Immature natural killer cell (primary cell): ENCODE data around the gene ANKRD10. TPM values are rescaled to one million over a fixed set of nuclear protein-coding genes. Genes with fewer than 3 reads are reported as not detected.
A peak's percentile ranks its signal among the peaks of the same experiment; 100 is the strongest.

ENCODE experiments used
- DNase-seq, 3 donors: peaks; one replicate each; pipeline ENCODE4 v3.0.0; 2022; ENCODE audit warnings: mixed read lengths in 1 of 3
- H3K27ac Mint-ChIP-seq, 6 donors: one replicate each; pipeline ENCODE4 v1.8.0; 2020; ENCODE audit warnings: mixed read lengths in 6 of 6, mild to moderate bottlenecking in 5 of 6, inconsistent platforms in 4 of 6, moderate library complexity in 3 of 6
- H3K27me3 Mint-ChIP-seq, 3 donors: one replicate each; pipeline ENCODE4 v1.8.0; 2020 to 2021; ENCODE audit warnings: low read depth in 3 of 3, mild to moderate bottlenecking in 3 of 3, mixed read lengths in 3 of 3, moderate library complexity in 3 of 3, inconsistent platforms in 1 of 3
- H3K36me3 Mint-ChIP-seq, 3 donors: one replicate each; pipeline ENCODE4 v1.8.0; 2020; ENCODE audit warnings: mixed read lengths in 3 of 3, inconsistent platforms in 2 of 3, mild to moderate bottlenecking in 2 of 3
- H3K4me1 Mint-ChIP-seq, 2 donors: one replicate each; pipeline ENCODE4 v1.8.0; 2020; ENCODE audit warnings: inconsistent platforms in 2 of 2, mild to moderate bottlenecking in 2 of 2, mixed read lengths in 2 of 2, moderate library complexity in 1 of 2
- H3K4me3 Mint-ChIP-seq, 5 donors: one replicate each; pipeline ENCODE4 v1.8.0; 2020; ENCODE audit warnings: mild to moderate bottlenecking in 5 of 5, mixed read lengths in 5 of 5, inconsistent platforms in 3 of 5, moderate library complexity in 3 of 5
- H3K9me3 Mint-ChIP-seq, 6 donors: one replicate each; pipeline ENCODE4 v1.8.0; 2020; ENCODE audit warnings: mild to moderate bottlenecking in 6 of 6, mixed read lengths in 6 of 6, inconsistent platforms in 4 of 6, moderate library complexity in 3 of 6
- polyA plus RNA-seq, 3 donors: library from polyadenylated mRNA; unstranded; fragments of 300-500 nt; fragmentation: Illumina TruSeq; gene quantifications; one replicate each; pipeline ENCODE4 v1.2.3, GENCODE V29; 2021

The ANKRD10 gene
- polyA plus RNA-seq, 3 donors from 2014 or later: 59.5 to 96.9 (median 83.2) TPM

DNA sequence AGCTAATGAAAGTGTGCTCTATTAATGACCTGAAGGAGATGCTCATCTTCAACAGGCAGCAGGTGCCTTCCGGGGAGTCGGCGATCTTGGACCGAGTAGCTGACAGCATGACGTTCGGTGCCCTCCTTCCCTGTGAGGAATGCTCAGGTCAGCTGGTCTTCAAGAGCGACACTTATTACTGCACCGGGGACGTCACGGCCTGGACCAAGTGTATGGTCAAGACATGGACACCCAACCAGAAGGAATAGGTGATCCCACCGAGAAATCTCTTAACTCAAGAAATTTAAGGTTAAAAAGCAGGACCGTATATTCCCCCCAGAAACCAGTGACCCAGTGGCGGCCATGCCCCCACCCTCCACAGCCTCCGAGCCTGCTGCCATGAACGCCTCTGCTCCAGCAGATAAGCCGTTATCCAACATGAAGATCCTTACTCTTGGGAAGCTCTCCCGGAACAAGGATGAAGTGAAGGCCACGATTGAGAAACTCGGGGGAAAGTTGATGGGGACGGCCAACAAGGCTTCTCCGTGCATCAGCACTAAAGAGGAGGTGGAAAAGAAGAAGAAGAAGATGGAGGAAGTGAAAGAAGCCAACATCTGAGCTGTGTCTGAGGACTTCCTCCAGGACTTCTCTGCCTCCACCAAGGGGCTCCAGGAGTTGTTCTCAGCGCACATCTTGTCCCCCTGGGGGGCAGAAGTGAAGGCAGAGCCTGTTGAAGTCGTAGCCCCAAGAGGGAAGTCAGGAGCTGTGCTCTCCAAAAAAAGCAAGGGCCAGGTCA is 22.8 kb upstream of the ANKRD10 start:
- no peak for DNase-seq
- peaks cover 6 to 14% (median 10%) of the 10 kb centered on the region in 3 donors for H3K36me3 Mint-ChIP-seq
- peaks cover 8 to 24% (median 14%) of the 10 kb centered on the region in 6 donors for H3K9me3 Mint-ChIP-seq
- no peak overlapping the region for H3K4me3 Mint-ChIP-seq
- H3K4me1 Mint-ChIP-seq: no peaks in the 10 kb centered on the region
- H3K27me3 Mint-ChIP-seq: peaks cover 2 to 8% (median 8%) of the 10 kb centered on the region in 3 donors
- no peak overlapping the region for H3K27ac Mint-ChIP-seq

DNA sequence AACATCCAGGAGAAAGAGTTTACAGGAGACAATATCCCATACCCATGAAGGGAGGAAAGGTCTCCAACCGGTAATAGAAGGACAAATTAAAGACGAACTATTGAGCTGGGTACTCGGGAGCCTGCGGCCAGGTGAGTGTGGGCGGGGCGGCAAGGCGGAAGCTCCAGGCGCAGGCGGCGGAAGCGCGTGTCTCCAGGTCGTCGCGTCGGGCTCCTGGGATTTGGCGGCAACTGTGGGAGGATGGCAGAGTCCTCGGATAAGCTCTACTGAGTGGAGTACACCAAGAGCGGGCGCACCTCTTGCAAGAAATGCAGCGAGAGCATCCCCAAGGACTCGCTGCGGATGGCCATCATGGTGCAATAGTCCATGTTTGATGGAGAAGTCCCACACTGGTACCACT is 21.6 kb upstream of the ANKRD10 start:
- H3K36me3 Mint-ChIP-seq: peaks cover 6 to 14% (median 10%) of the 10 kb centered on the region in 3 donors
- H3K27me3 Mint-ChIP-seq: peaks cover 2 to 13% (median 5%) of the 10 kb centered on the region in 3 donors
- H3K9me3 Mint-ChIP-seq: peaks cover 8 to 28% (median 17%) of the 10 kb centered on the region in 6 donors
- no peak overlapping the region for H3K27ac Mint-ChIP-seq
- H3K4me1 Mint-ChIP-seq: no peaks in the 10 kb centered on the region
- no peak for DNase-seq
- no peak overlapping the region for H3K4me3 Mint-ChIP-seq

DNA sequence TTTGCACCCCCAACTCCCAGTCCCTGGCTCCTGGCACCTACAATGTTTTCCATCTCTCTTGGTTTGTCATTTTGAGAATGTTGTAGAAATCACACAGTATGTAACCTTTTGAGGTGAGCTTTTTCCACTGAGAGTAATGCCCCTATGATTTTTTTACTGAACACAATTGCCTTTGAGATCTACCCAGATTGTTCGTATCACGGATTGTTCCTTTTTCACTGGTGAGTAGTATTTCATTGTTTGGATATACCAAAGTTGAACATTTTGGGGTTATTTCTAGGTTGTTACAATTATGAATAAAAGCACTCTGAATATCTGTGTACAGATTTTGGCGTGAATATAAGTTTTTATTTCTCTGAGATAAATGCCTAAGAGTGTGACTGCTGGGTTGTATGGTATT is 17.7 kb upstream of the ANKRD10 start:
- Mint-ChIP-seq H3K27me3 (peaks cover 2 to 27% (median 7%) of the 10 kb centered on the region in 3 donors), H3K27ac (no peak overlapping the region), H3K4me3 (no peak overlapping the region)

DNA sequence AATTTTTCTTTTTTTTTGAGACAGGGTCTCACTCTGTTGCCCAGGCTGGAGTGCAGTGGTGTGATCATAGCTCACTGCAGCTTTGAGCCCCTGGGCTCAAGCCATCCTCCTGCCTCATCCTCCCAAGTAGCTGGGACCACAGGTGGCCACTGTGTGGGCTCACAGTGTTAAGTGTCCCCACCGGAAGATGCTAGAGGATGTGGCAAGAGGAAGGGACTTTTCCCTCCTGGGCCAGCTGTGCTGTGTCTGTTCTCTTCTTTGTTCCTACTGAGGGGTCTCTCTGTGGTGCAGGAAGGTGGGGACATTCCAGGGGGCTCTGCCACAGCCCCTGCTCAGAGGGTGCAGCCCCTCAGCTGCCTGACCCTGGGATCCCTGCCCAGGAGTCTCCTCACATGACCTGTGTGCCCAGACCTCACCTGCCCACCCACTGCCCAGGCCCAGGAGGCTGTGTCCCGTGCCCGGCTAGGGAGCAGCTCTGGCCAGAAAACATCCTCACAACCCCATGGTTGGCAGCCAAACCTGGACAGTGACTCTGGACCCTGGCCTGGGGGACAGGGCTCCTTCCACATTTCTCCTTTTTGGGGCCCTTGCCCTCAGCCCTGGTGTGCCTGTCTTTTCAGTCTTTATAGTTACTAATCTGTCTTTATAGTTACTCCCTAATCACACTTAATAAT is 14.4 kb upstream of the ANKRD10 start:
- H3K9me3 Mint-ChIP-seq: peaks cover 8 to 25% (median 15%) of the 10 kb centered on the region in 6 donors
- peaks cover 5 to 44% (median 10%) of the 10 kb centered on the region in 3 donors for H3K27me3 Mint-ChIP-seq
- no peak overlapping the region for H3K4me3 Mint-ChIP-seq
- H3K4me1 Mint-ChIP-seq: no peaks in the 10 kb centered on the region
- H3K36me3 Mint-ChIP-seq: peaks cover 0 to 13% (median 10%) of the 10 kb centered on the region in 3 donors
- DNase-seq: no peak
- H3K27ac Mint-ChIP-seq: no peak overlapping the region

More for the DNA sequence above, 17.7 kb upstream of the ANKRD10 start:
- Mint-ChIP-seq H3K36me3 (peaks cover 6 to 14% (median 13%) of the 10 kb centered on the region in 3 donors), H3K9me3 (peaks cover 8 to 31% (median 18%) of the 10 kb centered on the region in 6 donors), H3K4me1 (no peaks in the 10 kb centered on the region)
- no peak for DNase-seq

DNA sequence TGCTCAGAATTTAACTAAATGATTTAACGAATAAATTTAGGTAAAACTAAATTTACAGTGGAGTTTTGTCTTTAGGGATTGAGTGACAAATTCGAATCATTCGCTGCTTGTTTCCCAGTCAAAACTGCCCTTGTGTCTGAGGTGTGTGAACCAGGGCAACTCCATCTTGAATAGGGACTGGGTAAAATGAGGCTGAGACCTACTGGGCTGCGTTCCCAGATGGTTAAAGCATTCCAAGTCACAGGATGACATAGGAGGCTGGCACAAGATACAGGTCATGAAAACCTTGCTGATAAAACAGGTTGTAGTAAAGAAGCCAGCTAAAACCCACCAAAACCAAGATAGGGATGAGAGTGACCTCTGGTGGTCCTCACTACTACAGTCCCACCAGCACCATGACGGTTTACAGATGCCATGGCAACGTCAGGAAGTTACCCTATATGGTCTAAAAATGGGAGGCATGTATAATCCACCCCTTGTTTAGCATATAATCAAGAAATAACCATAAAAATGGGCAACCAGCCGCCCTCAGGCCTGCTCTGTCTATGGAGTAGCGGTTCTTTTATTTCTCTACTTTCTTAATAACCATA is 10.2 kb upstream of the ANKRD10 start:
- Mint-ChIP-seq H3K4me3 (no peak overlapping the region), H3K4me1 (no peaks in the 10 kb centered on the region), H3K36me3 (no peaks in the 10 kb centered on the region), H3K27ac (no peak overlapping the region), H3K9me3 (no peaks in the 10 kb centered on the region), H3K27me3 (peaks cover 6 to 39% (median 10%) of the 10 kb centered on the region in 3 donors)
- DNase-seq: peak; percentile 11 to 24 (median 22)

DNA sequence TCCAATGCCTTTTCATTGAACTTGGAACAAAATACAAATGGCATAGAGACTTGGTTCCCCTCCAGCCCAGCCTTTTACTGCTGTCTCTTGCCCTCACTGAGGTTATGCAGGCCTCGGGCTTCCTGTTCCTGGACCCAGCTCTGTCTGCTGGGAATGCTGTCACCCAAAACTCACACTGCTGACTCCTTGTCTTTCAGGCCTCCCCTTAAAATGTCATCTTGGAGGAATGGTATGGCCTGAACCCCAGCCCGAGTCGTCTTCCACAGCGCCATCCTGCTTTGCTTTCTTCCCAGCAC is 9.7 kb upstream of the ANKRD10 start:
- no peak overlapping the region for H3K27ac Mint-ChIP-seq
- H3K9me3 Mint-ChIP-seq: no peaks in the 10 kb centered on the region
- peaks cover 6 to 38% (median 10%) of the 10 kb centered on the region in 3 donors for H3K27me3 Mint-ChIP-seq
- no peak for DNase-seq
- no peaks in the 10 kb centered on the region for H3K4me1 Mint-ChIP-seq
- H3K4me3 Mint-ChIP-seq: no peak overlapping the region
- no peaks in the 10 kb centered on the region for H3K36me3 Mint-ChIP-seq

DNA sequence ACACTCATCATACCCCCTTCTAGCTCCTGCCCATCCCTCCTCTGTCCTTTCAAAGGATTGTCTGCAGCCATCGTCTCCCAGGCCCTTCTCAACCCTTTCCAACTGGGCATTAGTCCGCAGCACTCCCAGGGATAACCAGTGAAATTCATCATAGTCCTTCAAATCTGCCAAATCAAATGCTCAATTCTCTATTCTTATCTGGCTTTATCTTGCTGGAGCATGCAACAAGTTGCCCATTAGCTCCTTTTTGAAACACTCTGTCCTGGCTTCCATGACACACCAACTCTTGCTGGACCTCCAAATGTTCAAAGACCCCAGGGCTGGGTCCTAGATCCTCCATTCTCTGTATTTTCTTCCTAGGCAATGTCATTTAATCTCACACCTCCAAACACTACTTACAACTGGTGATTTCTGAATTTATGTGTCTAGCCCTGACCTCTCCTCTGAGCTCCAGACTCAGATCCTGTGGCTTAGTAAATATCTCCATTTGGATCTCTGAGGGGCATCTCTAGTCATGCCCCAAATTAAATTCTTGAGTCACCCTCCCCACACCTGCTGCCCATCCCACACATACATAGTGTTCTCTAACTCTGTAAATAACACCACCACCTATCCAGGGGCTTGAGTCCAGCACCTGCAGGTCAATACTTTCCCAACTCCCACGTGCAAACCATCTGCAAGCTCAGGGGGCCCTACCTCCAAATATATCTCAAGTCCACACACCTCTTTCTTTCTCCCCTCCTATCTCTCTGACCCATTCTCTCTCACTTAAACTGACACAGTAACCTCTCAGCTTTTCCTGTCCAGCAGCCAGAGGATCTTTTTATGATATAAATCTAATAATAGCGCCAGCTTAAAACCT is 9.1 kb upstream of the ANKRD10 start:
- Mint-ChIP-seq H3K27ac (no peak overlapping the region), H3K4me1 (no peaks in the 10 kb centered on the region), H3K4me3 (no peak overlapping the region), H3K36me3 (no peaks in the 10 kb centered on the region), H3K27me3 (peaks cover 6 to 35% (median 12%) of the 10 kb centered on the region in 3 donors), H3K9me3 (no peaks in the 10 kb centered on the region)
- no peak for DNase-seq

DNA sequence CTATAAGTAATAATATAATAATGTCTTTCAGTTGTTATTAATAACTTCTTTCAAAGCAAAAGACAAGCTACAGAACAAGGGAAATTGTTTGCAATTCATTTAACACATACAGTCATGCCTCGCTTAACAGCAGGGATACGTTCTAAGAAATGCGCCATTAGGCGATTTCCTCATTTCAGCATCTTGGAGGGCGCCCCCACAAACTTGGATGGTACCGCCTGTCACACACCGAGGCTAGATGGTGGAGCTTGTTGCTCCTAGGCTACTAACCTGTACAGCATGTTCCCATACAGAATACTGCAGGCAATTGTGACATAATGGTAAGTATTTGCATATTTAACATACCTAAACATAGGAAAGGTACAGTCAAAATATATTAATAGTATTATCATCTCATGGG is 8.2 kb upstream of the ANKRD10 start:
- Mint-ChIP-seq H3K36me3 (no peaks in the 10 kb centered on the region), H3K27ac (no peak overlapping the region), H3K9me3 (no peaks in the 10 kb centered on the region), H3K27me3 (peaks cover 6 to 31% (median 12%) of the 10 kb centered on the region in 3 donors), H3K4me1 (no peaks in the 10 kb centered on the region), H3K4me3 (no peak overlapping the region)
- DNase-seq: no peak

DNA sequence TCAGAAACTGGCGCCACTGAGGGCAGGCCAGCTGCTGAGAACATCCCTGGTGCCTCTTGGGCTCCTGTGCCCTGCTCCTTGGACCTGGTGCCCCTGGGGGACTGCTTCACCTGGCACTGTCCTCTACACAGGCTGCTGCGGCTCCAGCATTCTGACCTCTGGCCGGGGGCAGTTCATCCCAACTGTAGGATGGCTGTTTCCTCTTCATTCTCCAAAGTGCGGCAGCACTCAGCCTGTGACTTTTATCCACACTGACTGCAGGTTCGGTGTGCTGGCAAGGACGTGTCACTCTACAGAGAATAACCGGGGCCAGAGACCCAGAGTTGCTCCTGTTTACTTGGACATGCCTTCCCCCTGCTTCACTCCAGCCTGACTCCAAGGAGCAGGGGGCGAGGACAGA is 7.6 kb upstream of the ANKRD10 start:
- Mint-ChIP-seq H3K4me3 (no peak overlapping the region), H3K27me3 (peaks cover 6 to 28% (median 11%) of the 10 kb centered on the region in 3 donors), H3K9me3 (no peaks in the 10 kb centered on the region), H3K4me1 (no peaks in the 10 kb centered on the region), H3K36me3 (no peaks in the 10 kb centered on the region), H3K27ac (no peak overlapping the region)
- DNase-seq: no peak

DNA sequence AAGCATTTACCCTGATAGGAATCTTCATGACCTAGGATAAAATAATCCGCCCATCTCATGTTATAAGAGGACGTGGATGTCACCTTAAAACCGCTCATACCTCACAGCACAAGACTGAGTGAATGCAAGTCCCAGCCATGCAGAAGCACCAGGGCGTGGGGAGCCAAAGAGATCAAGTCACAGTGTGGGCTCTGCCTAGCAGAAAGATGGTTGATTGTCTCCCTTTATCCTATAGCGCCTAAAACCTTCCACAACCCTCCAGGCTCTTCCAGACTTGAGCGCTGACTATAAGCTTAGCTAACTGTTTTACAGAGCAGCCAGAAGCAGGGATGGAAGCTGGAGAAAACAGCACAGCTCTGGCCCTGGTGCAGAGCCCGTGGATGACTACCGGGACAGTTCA is 6.8 kb upstream of the ANKRD10 start:
- Mint-ChIP-seq H3K27me3 (peaks cover 6 to 21% (median 7%) of the 10 kb centered on the region in 3 donors), H3K4me1 (no peaks in the 10 kb centered on the region), H3K4me3 (no peak overlapping the region), H3K27ac (no peak overlapping the region), H3K9me3 (no peaks in the 10 kb centered on the region), H3K36me3 (no peaks in the 10 kb centered on the region)
- no peak for DNase-seq

DNA sequence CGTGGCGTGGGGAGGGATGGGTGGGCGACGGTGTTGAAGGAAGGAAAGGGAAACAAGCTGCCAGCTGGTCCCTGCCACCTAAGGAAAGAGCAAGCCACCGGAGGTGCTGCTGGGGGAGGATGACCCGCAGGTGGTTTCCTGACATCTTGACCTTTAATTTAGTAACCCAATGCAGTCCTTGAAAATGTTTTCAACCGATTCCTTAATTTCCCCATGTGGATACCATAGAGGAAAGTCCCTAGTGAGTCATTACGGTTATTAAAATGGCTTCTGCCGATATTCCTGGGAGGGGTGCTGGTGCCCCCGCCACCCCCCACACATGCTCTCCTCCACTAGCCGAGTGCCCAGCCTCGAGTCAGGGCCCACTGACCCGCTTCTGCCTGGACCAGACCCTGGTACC is 6.3 kb upstream of the ANKRD10 start:
- H3K4me3 Mint-ChIP-seq: no peak overlapping the region
- DNase-seq: no peak
- H3K27ac Mint-ChIP-seq: no peak overlapping the region
- H3K4me1 Mint-ChIP-seq: peaks cover under 1 to 4% of the 10 kb centered on the region in 2 donors
- H3K27me3 Mint-ChIP-seq: peaks cover 5 to 21% (median 7%) of the 10 kb centered on the region in 3 donors
- no peaks in the 10 kb centered on the region for H3K9me3 Mint-ChIP-seq
- no peaks in the 10 kb centered on the region for H3K36me3 Mint-ChIP-seq

DNA sequence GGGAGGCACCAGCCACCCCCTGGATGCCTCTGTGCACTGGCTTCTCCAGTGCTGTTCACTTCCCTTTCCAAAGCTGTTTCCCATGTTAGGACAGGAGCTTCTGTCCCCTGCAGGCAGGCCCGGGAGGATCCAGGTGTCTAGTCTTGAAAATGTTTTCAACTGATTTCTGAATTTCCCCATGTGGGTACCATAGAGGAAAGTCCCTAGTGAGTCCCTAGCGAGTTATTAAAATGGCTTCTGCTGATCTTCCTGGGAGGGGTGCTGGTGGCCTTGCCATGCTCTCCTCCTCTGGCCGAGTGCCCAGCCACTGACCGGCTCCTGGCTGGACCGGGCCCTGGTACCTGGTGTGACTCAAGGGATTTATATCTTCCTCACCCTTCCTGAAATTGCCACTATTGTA is 5.2 kb upstream of the ANKRD10 start:
- DNase-seq: no peak
- Mint-ChIP-seq H3K27ac (no peak overlapping the region), H3K4me1 (peaks cover 4 to 11% of the 10 kb centered on the region in 2 donors), H3K4me3 (no peak overlapping the region), H3K27me3 (peaks cover 4 to 18% (median 7%) of the 10 kb centered on the region in 3 donors), H3K9me3 (no peaks in the 10 kb centered on the region), H3K36me3 (no peaks in the 10 kb centered on the region)

DNA sequence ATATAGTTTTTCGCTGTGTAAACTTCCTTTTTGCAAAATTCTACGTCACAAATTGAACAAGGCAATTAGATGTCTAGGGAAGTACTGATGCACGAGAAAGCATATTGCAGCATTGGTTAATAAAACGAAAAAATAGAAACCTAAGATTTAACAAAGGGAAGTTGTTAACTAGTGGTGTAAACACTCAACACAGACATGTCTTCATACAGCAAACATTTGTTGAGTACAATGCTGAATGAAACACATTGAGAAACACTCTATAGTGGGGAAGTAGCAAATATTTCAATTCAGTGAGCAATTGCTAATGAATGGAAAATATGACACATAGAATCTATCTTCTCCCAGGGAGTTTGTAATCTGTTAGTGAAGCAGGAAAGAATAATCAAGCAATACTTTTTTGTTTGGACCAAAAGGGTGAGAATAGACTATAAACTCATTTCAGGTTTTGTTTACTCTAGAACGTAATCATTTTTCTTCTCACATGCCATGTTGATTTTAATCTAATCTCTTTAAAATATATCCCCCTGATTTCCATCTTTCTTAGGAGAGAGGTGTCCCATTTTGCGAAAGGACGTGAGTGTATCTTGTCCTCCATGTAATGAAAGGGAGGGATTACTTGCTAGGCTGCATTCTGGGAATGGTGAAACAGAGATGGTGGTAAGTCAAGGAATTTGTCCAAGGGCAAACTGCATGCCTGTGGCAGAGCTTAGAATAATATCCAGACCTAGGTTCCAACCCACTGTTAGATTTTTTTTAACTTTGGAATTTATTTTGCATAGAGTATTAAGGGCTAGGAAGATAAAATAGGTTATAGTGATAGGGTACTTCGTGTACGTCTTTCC is 1.7 kb upstream of the ANKRD10 start:
- Mint-ChIP-seq H3K4me3 (peak overlapping the region in 4 of 5 donors; percentile 86 to 91 (median 88)), H3K27me3 (peaks cover 0 to 14% (median 9%) of the 10 kb centered on the region in 3 donors)

More for the DNA sequence above, 1.7 kb upstream of the ANKRD10 start:
- H3K9me3 Mint-ChIP-seq: no peaks in the 10 kb centered on the region
- peaks cover 28 to 35% of the 10 kb centered on the region in 2 donors for H3K4me1 Mint-ChIP-seq
- H3K27ac Mint-ChIP-seq: peak overlapping the region in 5 of 6 donors; percentile 11 to 92 (median 54)
- no peaks in the 10 kb centered on the region for H3K36me3 Mint-ChIP-seq
- no peak for DNase-seq
